ENCODE measurements around the gene SLC46A1.

Gene SLC46A1

DNA sequence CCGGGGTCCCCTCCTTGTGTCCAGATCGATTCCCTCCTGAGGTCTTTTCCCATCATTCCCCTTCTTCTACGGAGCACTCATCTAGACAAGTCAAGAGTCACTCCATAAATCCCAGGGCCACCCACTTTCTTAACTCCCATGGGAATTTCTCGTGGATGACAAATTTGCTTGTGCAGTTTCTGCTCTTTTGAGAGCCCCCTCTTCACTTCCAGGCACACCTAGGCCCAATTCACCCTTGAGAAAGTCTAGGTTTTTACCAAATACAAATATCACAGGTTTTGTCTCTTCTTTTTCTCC lies 48.2 kb downstream of the SLC46A1 start:
- H3K4me3 ChIP-seq (ENCODE audit: low read length) = peak overlapping the region; percentile 69

DNA sequence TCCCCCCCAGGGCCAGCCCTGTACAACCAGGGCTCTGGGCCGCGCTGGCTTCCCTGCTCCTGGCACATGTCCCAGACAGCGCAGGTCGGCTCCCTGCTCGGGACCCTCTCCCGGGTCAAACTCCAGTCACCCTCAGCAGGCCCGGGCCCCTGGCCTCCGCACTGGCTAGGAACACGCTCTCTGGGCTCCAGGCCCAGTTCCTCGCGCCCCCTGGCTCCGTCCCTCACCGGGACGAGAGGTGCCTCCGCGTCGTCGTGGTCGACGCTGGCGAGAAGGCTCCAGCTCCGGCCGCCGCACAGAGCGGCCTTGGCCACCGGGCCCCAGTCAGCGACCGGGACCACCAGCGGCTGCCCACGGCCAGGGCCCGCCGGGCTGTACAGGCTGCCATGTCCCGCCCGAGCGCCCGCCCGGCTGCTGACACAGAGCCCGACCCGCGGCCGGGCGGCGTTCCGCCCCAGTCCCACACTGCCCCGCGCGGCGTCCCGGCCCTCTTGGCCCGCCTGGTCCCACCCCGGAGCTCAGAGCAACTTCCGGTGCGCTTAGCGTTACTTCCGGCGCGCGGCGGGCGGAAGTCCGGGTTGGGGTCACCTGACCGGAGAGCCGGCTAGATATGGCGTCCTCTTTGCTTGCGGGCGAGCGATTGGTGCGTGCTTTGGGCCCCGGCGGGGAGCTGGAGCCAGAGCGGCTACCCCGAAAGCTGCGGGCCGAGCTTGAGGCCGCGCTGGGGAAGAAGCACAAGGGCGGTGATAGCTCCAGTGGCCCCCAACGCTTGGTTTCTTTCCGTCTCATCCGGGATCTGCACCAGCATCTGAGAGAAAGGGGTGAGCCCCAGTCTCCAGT lies 48.7 kb downstream of the SLC46A1 start, which contains the start of gene POLDIP2:
Gene POLDIP2, minus strand, starts transcription at position 467 of the 840 bp plus-strand sequence. Its CDS starts 79 bp downstream, at position 388.
- peak within 1 kb of the TSS; percentile 69 for H3K4me3 ChIP-seq (ENCODE audit: low read length)
- peak; percentile 97 for DNase-seq (ENCODE audit: low read depth)
- TF ChIP-seq, protein P1, sequence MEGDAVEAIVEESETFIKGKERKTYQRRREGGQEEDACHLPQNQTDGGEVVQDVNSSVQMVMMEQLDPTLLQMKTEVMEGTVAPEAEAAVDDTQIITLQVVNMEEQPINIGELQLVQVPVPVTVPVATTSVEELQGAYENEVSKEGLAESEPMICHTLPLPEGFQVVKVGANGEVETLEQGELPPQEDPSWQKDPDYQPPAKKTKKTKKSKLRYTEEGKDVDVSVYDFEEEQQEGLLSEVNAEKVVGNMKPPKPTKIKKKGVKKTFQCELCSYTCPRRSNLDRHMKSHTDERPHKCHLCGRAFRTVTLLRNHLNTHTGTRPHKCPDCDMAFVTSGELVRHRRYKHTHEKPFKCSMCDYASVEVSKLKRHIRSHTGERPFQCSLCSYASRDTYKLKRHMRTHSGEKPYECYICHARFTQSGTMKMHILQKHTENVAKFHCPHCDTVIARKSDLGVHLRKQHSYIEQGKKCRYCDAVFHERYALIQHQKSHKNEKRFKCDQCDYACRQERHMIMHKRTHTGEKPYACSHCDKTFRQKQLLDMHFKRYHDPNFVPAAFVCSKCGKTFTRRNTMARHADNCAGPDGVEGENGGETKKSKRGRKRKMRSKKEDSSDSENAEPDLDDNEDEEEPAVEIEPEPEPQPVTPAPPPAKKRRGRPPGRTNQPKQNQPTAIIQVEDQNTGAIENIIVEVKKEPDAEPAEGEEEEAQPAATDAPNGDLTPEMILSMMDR (IDR thresholded peaks at IDR 0.05; ENCODE audit: insufficient read depth, low read depth, low read length, missing control alignments) = no peak

More for the DNA sequence above, 48.2 kb downstream of the SLC46A1 start:
- TF ChIP-seq, protein P1 (IDR thresholded peaks at IDR 0.05; ENCODE audit: insufficient read depth, low read depth, low read length, missing control alignments) = no peak
- DNase-seq (ENCODE audit: low read depth) = no peak

DNA sequence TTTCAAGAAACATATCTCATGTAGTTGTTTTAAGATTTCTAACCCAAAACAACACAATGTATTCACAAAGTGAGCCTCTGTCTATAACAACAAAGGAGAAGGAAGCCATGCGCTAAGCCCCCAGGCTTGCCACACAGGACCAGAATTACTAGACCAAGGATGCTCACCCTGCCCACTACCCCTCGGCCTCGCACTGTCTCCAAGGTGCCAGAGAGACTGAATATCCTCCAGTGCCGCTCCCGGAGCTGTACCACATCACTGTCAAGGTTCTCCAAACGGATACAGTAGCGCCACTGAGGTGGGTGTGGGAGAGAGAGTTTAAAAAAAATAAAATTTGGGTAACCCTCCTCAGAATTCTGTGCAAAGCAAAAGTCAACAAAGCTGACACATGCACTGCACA lies 55.7 kb downstream of the SLC46A1 start:
- TF ChIP-seq, protein P1 (IDR thresholded peaks at IDR 0.05; ENCODE audit: insufficient read depth, low read depth, low read length, missing control alignments) = no peak

DNA sequence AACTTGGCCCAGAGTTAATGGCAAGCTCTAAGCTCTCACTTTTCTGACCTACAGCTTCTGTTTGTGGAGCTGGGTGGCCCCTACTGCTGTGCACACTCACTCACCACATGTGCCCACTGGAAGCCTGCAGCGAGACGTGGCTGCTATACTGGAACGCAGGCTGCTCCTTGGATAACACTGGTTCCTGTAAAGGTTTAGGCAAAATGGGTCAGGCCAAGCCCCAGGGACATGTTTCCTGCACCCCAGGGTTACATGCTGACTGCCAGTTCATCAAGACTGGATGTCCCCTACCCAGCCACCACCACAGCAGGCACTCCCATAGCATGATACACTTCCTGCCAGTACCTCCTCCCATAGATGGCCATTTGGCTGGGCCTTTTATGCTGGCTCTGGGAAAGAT lies 57.0 kb downstream of the SLC46A1 start:
- no peak for DNase-seq (ENCODE audit: low read depth)
- H3K4me3 ChIP-seq (ENCODE audit: low read length) = no peak overlapping the region
- TF ChIP-seq, protein P1 (IDR thresholded peaks at IDR 0.05; ENCODE audit: insufficient read depth, low read depth, low read length, missing control alignments) = no peak

More for the DNA sequence above, 55.7 kb downstream of the SLC46A1 start:
- no peak overlapping the region for H3K4me3 ChIP-seq (ENCODE audit: low read length)
- no peak for DNase-seq (ENCODE audit: low read depth)

DNA sequence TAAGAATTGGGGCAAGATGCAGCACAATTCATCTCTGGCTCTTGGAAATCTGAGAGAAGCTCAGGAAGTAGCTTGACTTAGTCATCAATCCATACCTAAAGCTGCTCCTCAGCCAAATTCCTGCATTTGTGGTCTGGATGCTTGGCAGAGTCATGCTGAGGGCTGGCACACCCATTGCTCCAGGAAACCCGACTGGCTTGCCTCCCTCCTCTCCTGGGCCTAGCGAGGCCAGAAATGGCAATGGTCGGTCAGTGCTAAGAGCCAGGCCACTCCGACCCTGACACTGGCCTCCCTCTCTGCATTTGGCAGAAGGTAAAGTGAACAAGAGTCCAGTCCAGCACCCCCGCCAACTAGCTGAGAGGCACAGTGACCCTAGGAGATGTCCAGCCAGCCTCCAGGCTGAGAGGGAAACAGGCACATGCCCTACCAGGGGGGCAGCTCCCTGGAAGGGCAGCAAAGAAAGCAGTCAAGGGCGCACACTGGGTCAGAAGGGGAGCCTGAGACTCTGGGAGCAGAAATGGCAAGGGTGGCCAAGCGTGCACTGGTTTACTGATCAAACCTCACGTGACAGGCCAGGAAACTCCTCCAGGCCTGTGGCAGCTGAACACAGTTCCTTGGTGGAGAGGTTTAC lies 58.6 kb downstream of the SLC46A1 start:
- TF ChIP-seq, protein P1 (IDR thresholded peaks at IDR 0.05; ENCODE audit: insufficient read depth, low read depth, low read length, missing control alignments) = no peak
- peak; percentile 94 for DNase-seq (ENCODE audit: low read depth)
- no peak overlapping the region for H3K4me3 ChIP-seq (ENCODE audit: low read length)

DNA sequence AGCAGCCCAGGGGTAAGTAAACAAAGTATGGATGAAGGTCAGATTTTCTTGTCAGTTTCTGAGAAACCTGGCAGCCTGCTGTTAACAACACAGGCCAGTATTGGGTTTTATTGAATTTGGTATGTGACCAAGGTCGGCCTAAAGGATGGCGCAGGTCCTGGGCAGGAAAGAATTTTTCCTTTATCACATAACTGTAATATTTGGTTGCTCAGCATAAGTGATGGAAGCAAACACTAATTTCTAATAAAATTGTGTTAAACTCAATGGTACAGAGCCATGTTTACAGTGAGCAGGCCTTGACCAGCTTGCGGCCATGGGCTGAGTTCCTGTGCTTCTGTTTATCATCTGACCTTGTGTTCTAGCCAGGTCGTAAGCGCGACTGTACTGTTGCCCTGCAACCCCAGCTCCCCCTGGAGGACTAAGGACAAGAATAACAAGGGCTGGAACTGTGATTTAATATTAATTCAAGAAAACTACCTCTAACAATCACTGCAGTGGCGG lies 59.2 kb downstream of the SLC46A1 start:
- DNase-seq (ENCODE audit: low read depth) = no peak
- TF ChIP-seq, protein P1 (IDR thresholded peaks at IDR 0.05; ENCODE audit: insufficient read depth, low read depth, low read length, missing control alignments) = peak; percentile 29
- H3K4me3 ChIP-seq (ENCODE audit: low read length) = no peak overlapping the region
